ENCODE measurements around the gene KCNQ2.

The KCNQ2 gene

GRCh38 chr20:63430891-63431290 lies 41.6 kb downstream of the KCNQ2 start:
- no peak overlapping the region for H3K4me3 Mint-ChIP-seq
- peak overlapping the region; percentile 65 for H3K27ac Mint-ChIP-seq
- no peaks in the 10 kb centered on the region for H3K9me3 Mint-ChIP-seq
- peaks cover 12% of the 10 kb centered on the region for H3K4me1 Mint-ChIP-seq
- H3K36me3 Mint-ChIP-seq = no peaks in the 10 kb centered on the region
- H3K27me3 Mint-ChIP-seq = no peaks in the 10 kb centered on the region

GRCh38 chr20:63429992-63430391 lies 42.5 kb downstream of the KCNQ2 start:
- no peaks in the 10 kb centered on the region for H3K27me3 Mint-ChIP-seq
- H3K4me3 Mint-ChIP-seq = no peak overlapping the region
- peaks cover 10% of the 10 kb centered on the region for H3K4me1 Mint-ChIP-seq
- H3K36me3 Mint-ChIP-seq = no peaks in the 10 kb centered on the region
- no peaks in the 10 kb centered on the region for H3K9me3 Mint-ChIP-seq
- H3K27ac Mint-ChIP-seq = no peak overlapping the region

- no peak overlapping the region for H3K4me3 Mint-ChIP-seq
- H3K4me1 Mint-ChIP-seq = peaks cover 4% of the 10 kb centered on the region
- H3K36me3 Mint-ChIP-seq = no peaks in the 10 kb centered on the region
- no peaks in the 10 kb centered on the region for H3K9me3 Mint-ChIP-seq
- no peaks in the 10 kb centered on the region for H3K27me3 Mint-ChIP-seq
- H3K27ac Mint-ChIP-seq = no peak overlapping the region
Observed at GRCh38 chr20:63428906-63429575, 43.4 kb downstream of the KCNQ2 start.

GRCh38 chr20:63427724-63428330 lies 44.6 kb downstream of the KCNQ2 start:
- H3K27ac Mint-ChIP-seq = no peak overlapping the region
- no peaks in the 10 kb centered on the region for H3K27me3 Mint-ChIP-seq
- H3K4me3 Mint-ChIP-seq = no peak overlapping the region
- peaks cover 4% of the 10 kb centered on the region for H3K4me1 Mint-ChIP-seq
- H3K9me3 Mint-ChIP-seq = no peaks in the 10 kb centered on the region
- no peaks in the 10 kb centered on the region for H3K36me3 Mint-ChIP-seq

- no peaks in the 10 kb centered on the region for H3K36me3 Mint-ChIP-seq
- no peak overlapping the region for H3K4me3 Mint-ChIP-seq
- H3K27me3 Mint-ChIP-seq = no peaks in the 10 kb centered on the region
- H3K4me1 Mint-ChIP-seq = peaks cover 4% of the 10 kb centered on the region
- no peaks in the 10 kb centered on the region for H3K9me3 Mint-ChIP-seq
- no peak overlapping the region for H3K27ac Mint-ChIP-seq
Observed at GRCh38 chr20:63427206-63427605, 45.2 kb downstream of the KCNQ2 start.

- H3K27ac Mint-ChIP-seq = no peak overlapping the region
- no peaks in the 10 kb centered on the region for H3K9me3 Mint-ChIP-seq
- H3K36me3 Mint-ChIP-seq = no peaks in the 10 kb centered on the region
- no peaks in the 10 kb centered on the region for H3K4me1 Mint-ChIP-seq
- H3K4me3 Mint-ChIP-seq = no peak overlapping the region
- no peaks in the 10 kb centered on the region for H3K27me3 Mint-ChIP-seq
Observed at GRCh38 chr20:63425846-63426485, 46.5 kb downstream of the KCNQ2 start.

GRCh38 chr20:63424613-63425012 lies 47.8 kb downstream of the KCNQ2 start:
- H3K4me3 Mint-ChIP-seq = no peak overlapping the region
- no peak overlapping the region for H3K27ac Mint-ChIP-seq
- H3K4me1 Mint-ChIP-seq = no peaks in the 10 kb centered on the region

GRCh38 chr20:63423751-63424150 lies 48.7 kb downstream of the KCNQ2 start:
- H3K27me3 Mint-ChIP-seq = no peaks in the 10 kb centered on the region
- H3K4me3 Mint-ChIP-seq = no peak overlapping the region
- H3K36me3 Mint-ChIP-seq = no peaks in the 10 kb centered on the region
- H3K27ac Mint-ChIP-seq = no peak overlapping the region
- H3K4me1 Mint-ChIP-seq = no peaks in the 10 kb centered on the region
- no peaks in the 10 kb centered on the region for H3K9me3 Mint-ChIP-seq

More at GRCh38 chr20:63424613-63425012, 47.8 kb downstream of the KCNQ2 start:
- Mint-ChIP-seq H3K36me3 (no peaks in the 10 kb centered on the region), H3K27me3 (no peaks in the 10 kb centered on the region), H3K9me3 (no peaks in the 10 kb centered on the region)

GRCh38 chr20:63422653-63423052 lies 49.8 kb downstream of the KCNQ2 start:
- Mint-ChIP-seq H3K27ac (no peak overlapping the region), H3K36me3 (no peaks in the 10 kb centered on the region), H3K9me3 (no peaks in the 10 kb centered on the region), H3K4me1 (no peaks in the 10 kb centered on the region), H3K27me3 (peaks cover 1% of the 10 kb centered on the region), H3K4me3 (no peak overlapping the region)

GRCh38 chr20:63421913-63422312 lies 50.5 kb downstream of the KCNQ2 start:
- no peaks in the 10 kb centered on the region for H3K36me3 Mint-ChIP-seq
- H3K4me3 Mint-ChIP-seq = no peak overlapping the region
- H3K27ac Mint-ChIP-seq = no peak overlapping the region
- H3K27me3 Mint-ChIP-seq = peaks cover 4% of the 10 kb centered on the region
- H3K4me1 Mint-ChIP-seq = no peaks in the 10 kb centered on the region
- no peaks in the 10 kb centered on the region for H3K9me3 Mint-ChIP-seq

- Mint-ChIP-seq H3K4me1 (no peaks in the 10 kb centered on the region), H3K9me3 (no peaks in the 10 kb centered on the region), H3K4me3 (no peak overlapping the region), H3K36me3 (no peaks in the 10 kb centered on the region), H3K27ac (no peak overlapping the region), H3K27me3 (peaks cover 4% of the 10 kb centered on the region)
Observed at GRCh38 chr20:63421094-63421692, 51.3 kb downstream of the KCNQ2 start.

- Mint-ChIP-seq H3K36me3 (no peaks in the 10 kb centered on the region), H3K27me3 (peaks cover 4% of the 10 kb centered on the region), H3K4me1 (no peaks in the 10 kb centered on the region), H3K27ac (peak overlapping the region; percentile 65), H3K9me3 (no peaks in the 10 kb centered on the region), H3K4me3 (no peak overlapping the region)
Observed at GRCh38 chr20:63420359-63421093, 51.9 kb downstream of the KCNQ2 start.

- Mint-ChIP-seq H3K36me3 (no peaks in the 10 kb centered on the region), H3K27me3 (peaks cover 4% of the 10 kb centered on the region), H3K27ac (no peak overlapping the region), H3K9me3 (no peaks in the 10 kb centered on the region), H3K4me1 (no peaks in the 10 kb centered on the region), H3K4me3 (no peak overlapping the region)
Observed at GRCh38 chr20:63419299-63419698, 53.2 kb downstream of the KCNQ2 start.

- H3K27me3 Mint-ChIP-seq = peaks cover 4% of the 10 kb centered on the region
- no peaks in the 10 kb centered on the region for H3K36me3 Mint-ChIP-seq
- H3K9me3 Mint-ChIP-seq = no peaks in the 10 kb centered on the region
- no peaks in the 10 kb centered on the region for H3K4me1 Mint-ChIP-seq
- H3K4me3 Mint-ChIP-seq = no peak overlapping the region
- no peak overlapping the region for H3K27ac Mint-ChIP-seq
Observed at GRCh38 chr20:63418617-63419016, 53.8 kb downstream of the KCNQ2 start.

GRCh38 chr20:63417738-63418120 lies 54.7 kb downstream of the KCNQ2 start:
- Mint-ChIP-seq H3K27ac (no peak overlapping the region), H3K27me3 (peaks cover 4% of the 10 kb centered on the region), H3K36me3 (no peaks in the 10 kb centered on the region), H3K4me1 (no peaks in the 10 kb centered on the region), H3K9me3 (no peaks in the 10 kb centered on the region), H3K4me3 (no peak overlapping the region)

All from activated naive CD4-positive, alpha-beta T cell treated with anti-CD3 and anti-CD28 coated beads, Interleukin-2, amount 50 U/mL, for 24 hours (primary cell).